Loucy (cell line): Measurements from ENCODE around the gene FAM3B.

Experiments
- H2AFZ ChIP-seq: fragments of 200-600 bp; sonication (generic); 2 replicates; pipeline ENCODE4 v1.6.0; 2016; ENCODE audit warnings: antibody characterized with exemption, mild to moderate bottlenecking, low read length, moderate library complexity
- H3F3A ChIP-seq: fragments of 200-600 bp; 2 replicates; pipeline ENCODE4 v1.6.0; 2016; ENCODE audit warnings: antibody characterized with exemption, low read depth, mild to moderate bottlenecking
- H3K27me3 ChIP-seq: fragments of 200-600 bp; sonication (generic); 2 replicates; pipeline ENCODE4 v1.6.1; 2014; ENCODE audit warnings: low read length, mild to moderate bottlenecking; ENCODE audit not compliant: insufficient read depth, poor library complexity, severe bottlenecking
- H3K36me3 ChIP-seq: fragments of 200-600 bp; sonication (generic); 2 replicates; pipeline ENCODE4 v1.6.1; 2016; ENCODE audit warnings: low read length; ENCODE audit not compliant: insufficient read depth
- H3K4me1 ChIP-seq: fragments of 200-600 bp; sonication (generic); 2 replicates; pipeline ENCODE4 v1.5.1; 2014; ENCODE audit warnings: low read length, mild to moderate bottlenecking; ENCODE audit not compliant: insufficient read depth, poor library complexity, severe bottlenecking
- H3K4me2 ChIP-seq: fragments of 200-600 bp; sonication (generic); 2 replicates; pipeline ENCODE4 v1.6.0; 2014; ENCODE audit warnings: antibody characterized with exemption, low read length, low read depth, mild to moderate bottlenecking; ENCODE audit not compliant: poor library complexity, severe bottlenecking
- H3K4me3 ChIP-seq: fragments of 200-600 bp; sonication (generic); 2 replicates; pipeline ENCODE4 v1.5.1; 2014; ENCODE audit warnings: low read length, mild to moderate bottlenecking, mixed read lengths; ENCODE audit not compliant: poor library complexity, severe bottlenecking
- H3K79me2 ChIP-seq: fragments of 200-600 bp; sonication (generic); 2 replicates; pipeline ENCODE4 v1.6.1; 2014; ENCODE audit warnings: low read length; ENCODE audit not compliant: insufficient read depth
- H3K9ac ChIP-seq: fragments of 200-600 bp; sonication (generic); 2 replicates; pipeline ENCODE4 v1.6.0; 2014; ENCODE audit warnings: mild to moderate bottlenecking, low read depth, low read length, moderate library complexity; ENCODE audit not compliant: poor library complexity, severe bottlenecking
- H3K9me2 ChIP-seq: fragments of 200-600 bp; sonication (generic); replicated peaks from 2 replicates; pipeline ENCODE4 v1.6.1; 2016; ENCODE audit warnings: low read depth, low read length, mixed read lengths
- H3K9me3 ChIP-seq: fragments of 200-600 bp; sonication (generic); 2 replicates; pipeline ENCODE4 v1.6.1; 2014; ENCODE audit warnings: mild to moderate bottlenecking, antibody characterized with exemption, low read length, low read depth; ENCODE audit not compliant: insufficient read depth
- H4K20me1 ChIP-seq: fragments of 200-600 bp; sonication (generic); 2 replicates; pipeline ENCODE4 v1.6.0; 2014; ENCODE audit warnings: antibody characterized with exemption, low read length, mild to moderate bottlenecking; ENCODE audit not compliant: insufficient read depth, poor library complexity, severe bottlenecking
- EZH2phosphoT487 ChIP-seq: fragments of 200-600 bp; IDR thresholded peaks from 2 replicates; pipeline ENCODE4 v1.6.1; 2018; ENCODE audit warnings: antibody characterized with exemption, mild to moderate bottlenecking, moderate library complexity, borderline replicate concordance
- TF ChIP-seq, protein P1 (sequence below): fragments of 200-600 bp; sonication (generic); conservative IDR thresholded peaks from 2 replicates; pipeline ENCODE4 v1.5.1; 2014; ENCODE audit warnings: mild to moderate bottlenecking, antibody characterized with exemption, low read length

FAM3B gene

GRCh38 chr21:41345934-41346685 lies 29.5 kb downstream of the FAM3B start:
- Histone ChIP-seq H3K9me3 (no peaks in the 10 kb centered on the region), H3K9me2 (no peaks in the 10 kb centered on the region), H3K79me2 (no peaks in the 10 kb centered on the region), H3K4me3 (no peak overlapping the region), H3K4me1 (no peaks in the 10 kb centered on the region), H3K27me3 (no peaks in the 10 kb centered on the region), H2AFZ (no peak overlapping the region), H4K20me1 (no peaks in the 10 kb centered on the region), H3K4me2 (no peak overlapping the region), H3F3A (no peaks in the 10 kb centered on the region), H3K36me3 (no peaks in the 10 kb centered on the region), H3K9ac (no peak overlapping the region)
- no peak for TF ChIP-seq EZH2phosphoT487
- TF ChIP-seq, protein P1, sequence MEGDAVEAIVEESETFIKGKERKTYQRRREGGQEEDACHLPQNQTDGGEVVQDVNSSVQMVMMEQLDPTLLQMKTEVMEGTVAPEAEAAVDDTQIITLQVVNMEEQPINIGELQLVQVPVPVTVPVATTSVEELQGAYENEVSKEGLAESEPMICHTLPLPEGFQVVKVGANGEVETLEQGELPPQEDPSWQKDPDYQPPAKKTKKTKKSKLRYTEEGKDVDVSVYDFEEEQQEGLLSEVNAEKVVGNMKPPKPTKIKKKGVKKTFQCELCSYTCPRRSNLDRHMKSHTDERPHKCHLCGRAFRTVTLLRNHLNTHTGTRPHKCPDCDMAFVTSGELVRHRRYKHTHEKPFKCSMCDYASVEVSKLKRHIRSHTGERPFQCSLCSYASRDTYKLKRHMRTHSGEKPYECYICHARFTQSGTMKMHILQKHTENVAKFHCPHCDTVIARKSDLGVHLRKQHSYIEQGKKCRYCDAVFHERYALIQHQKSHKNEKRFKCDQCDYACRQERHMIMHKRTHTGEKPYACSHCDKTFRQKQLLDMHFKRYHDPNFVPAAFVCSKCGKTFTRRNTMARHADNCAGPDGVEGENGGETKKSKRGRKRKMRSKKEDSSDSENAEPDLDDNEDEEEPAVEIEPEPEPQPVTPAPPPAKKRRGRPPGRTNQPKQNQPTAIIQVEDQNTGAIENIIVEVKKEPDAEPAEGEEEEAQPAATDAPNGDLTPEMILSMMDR = no peak

- Histone ChIP-seq H3K4me1 (no peaks in the 10 kb centered on the region), H3F3A (no peaks in the 10 kb centered on the region), H3K79me2 (no peaks in the 10 kb centered on the region), H3K9me3 (no peaks in the 10 kb centered on the region), H3K27me3 (no peaks in the 10 kb centered on the region), H3K9ac (no peak overlapping the region), H2AFZ (no peak overlapping the region), H3K36me3 (no peaks in the 10 kb centered on the region), H3K4me2 (no peak overlapping the region), H3K9me2 (no peaks in the 10 kb centered on the region), H3K4me3 (no peak overlapping the region), H4K20me1 (no peaks in the 10 kb centered on the region)
- TF ChIP-seq, protein P1 = no peak
- no peak for TF ChIP-seq EZH2phosphoT487
Observed at GRCh38 chr21:41346758-41347157, 30.2 kb downstream of the FAM3B start.

- H3K9me2 ChIP-seq = no peaks in the 10 kb centered on the region
- no peak overlapping the region for H3K9ac ChIP-seq
- no peaks in the 10 kb centered on the region for H3K36me3 ChIP-seq
- no peaks in the 10 kb centered on the region for H3K79me2 ChIP-seq
- no peaks in the 10 kb centered on the region for H3K4me1 ChIP-seq
- no peaks in the 10 kb centered on the region for H4K20me1 ChIP-seq
- H3K4me2 ChIP-seq = no peak overlapping the region
- no peak overlapping the region for H2AFZ ChIP-seq
- H3K4me3 ChIP-seq = no peak overlapping the region
- no peaks in the 10 kb centered on the region for H3K27me3 ChIP-seq
- H3F3A ChIP-seq = no peaks in the 10 kb centered on the region
- no peaks in the 10 kb centered on the region for H3K9me3 ChIP-seq
- TF ChIP-seq, protein P1 = no peak
- TF ChIP-seq EZH2phosphoT487 = no peak
Observed at GRCh38 chr21:41348434-41348833, 31.8 kb downstream of the FAM3B start.
